OCI-LY1 (cell line): ENCODE results near the gene TNP1.

ENCODE experiments used
- H2AFZ ChIP-seq: fragments of 200-600 bp; sonication (generic), shearing (Covaris generic); 2 replicates; pipeline ENCODE4 v1.6.0; 2014; ENCODE audit warnings: antibody characterized with exemption, mild to moderate bottlenecking, low read length
- H3F3A ChIP-seq: fragments of 200-600 bp; sonication (generic), shearing (Covaris generic); 2 replicates; pipeline ENCODE4 v1.6.0; 2014; ENCODE audit warnings: mild to moderate bottlenecking, antibody characterized with exemption, low read length, moderate library complexity; ENCODE audit not compliant: insufficient read depth
- H3K27ac ChIP-seq: fragments of 200-600 bp; sonication (generic); 2 replicates; pipeline ENCODE4 v1.5.1; 2014; ENCODE audit warnings: low read length, mixed run types, mild to moderate bottlenecking, low read depth; ENCODE audit not compliant: poor library complexity, severe bottlenecking
- H3K27me3 ChIP-seq: fragments of 200-600 bp; sonication (generic); 2 replicates; pipeline ENCODE4 v1.6.0; 2014; ENCODE audit warnings: antibody characterized with exemption, mild to moderate bottlenecking, low read length, moderate library complexity; ENCODE audit not compliant: insufficient read depth
- H3K36me3 ChIP-seq: fragments of 200-600 bp; sonication (generic); 2 replicates; pipeline ENCODE4 v1.6.1; 2014; ENCODE audit warnings: mild to moderate bottlenecking, antibody characterized with exemption, low read length, moderate library complexity, mixed read lengths; ENCODE audit not compliant: insufficient read depth
- H3K4me1 ChIP-seq: fragments of 200-600 bp; sonication (generic); 2 replicates; pipeline ENCODE4 v1.5.1; 2014; ENCODE audit warnings: mild to moderate bottlenecking, low read length, moderate library complexity; ENCODE audit not compliant: insufficient read depth, severe bottlenecking
- H3K4me2 ChIP-seq: fragments of 200-600 bp; sonication (generic), shearing (Covaris generic); 2 replicates; pipeline ENCODE4 v1.6.1; 2014; ENCODE audit warnings: low read length
- H3K4me3 ChIP-seq: fragments of 200-600 bp; sonication (generic); 2 replicates; pipeline ENCODE4 v1.5.1; 2014; ENCODE audit warnings: low read length, low read depth, mild to moderate bottlenecking, mixed read lengths; ENCODE audit not compliant: poor library complexity, severe bottlenecking
- H3K79me2 ChIP-seq: fragments of 200-600 bp; shearing (Covaris generic); 2 replicates; pipeline ENCODE4 v1.6.1; 2016; ENCODE audit warnings: mixed run types, low read length, mixed read lengths; ENCODE audit not compliant: insufficient read depth
- H3K9ac ChIP-seq: fragments of 200-600 bp; sonication (generic), shearing (Covaris generic); 2 replicates; pipeline ENCODE4 v1.6.1; 2014; ENCODE audit warnings: mild to moderate bottlenecking, low read length, mixed read lengths
- H3K9me2 ChIP-seq: fragments of 200-600 bp; sonication (generic), shearing (Covaris generic); 2 replicates; pipeline ENCODE4 v1.6.1; 2014; ENCODE audit warnings: low read depth, mild to moderate bottlenecking, low read length, mixed read lengths
- H3K9me3 ChIP-seq: fragments of 200-600 bp; shearing (Covaris generic); 2 replicates; pipeline ENCODE4 v1.6.1; 2014; ENCODE audit warnings: low read length, mixed read lengths
- H4K20me1 ChIP-seq: fragments of 200-600 bp; sonication (generic), shearing (Covaris generic); 2 replicates; pipeline ENCODE4 v1.6.0; 2016; ENCODE audit warnings: mild to moderate bottlenecking, low read length; ENCODE audit not compliant: insufficient read depth
- EZH2 ChIP-seq: fragments of 200-600 bp; sonication (generic), shearing (Covaris generic); IDR thresholded peaks from 2 replicates; pipeline ENCODE4 v1.8.0; 2017; ENCODE audit warnings: borderline replicate concordance, mixed run types, mild to moderate bottlenecking, antibody characterized with exemption, low read length, moderate library complexity, mixed read lengths
- TF ChIP-seq, protein P1 (sequence below): fragments of 200-600 bp; sonication (generic), shearing (Covaris generic); IDR thresholded peaks from 2 replicates; pipeline ENCODE4 v1.5.1; 2017; ENCODE audit warnings: mild to moderate bottlenecking, antibody characterized with exemption, low read length, moderate library complexity, mixed read lengths

The TNP1 gene

DNA sequence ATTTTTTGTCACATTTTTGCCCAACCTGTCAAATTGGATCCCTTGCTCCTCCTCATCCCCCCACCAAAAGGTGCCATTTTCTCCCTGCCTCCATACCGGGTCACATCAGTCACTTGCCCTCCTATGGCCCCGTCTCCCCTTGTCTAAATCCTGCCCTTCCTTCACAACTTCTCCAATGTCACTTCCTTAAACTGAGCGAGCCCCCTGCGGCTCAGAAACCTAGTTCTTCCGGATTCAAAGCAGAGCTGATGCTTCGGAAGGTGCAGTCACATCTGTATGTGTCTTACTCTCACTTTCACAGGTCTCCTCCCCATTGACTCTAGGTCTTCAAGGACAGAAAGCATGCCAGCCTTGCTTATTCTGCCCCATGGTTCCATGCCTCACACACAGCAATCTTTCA is 22.1 kb downstream of the TNP1 start:
- no peak overlapping the region for H3K4me2 ChIP-seq
- H3K9me2 ChIP-seq = no peaks in the 10 kb centered on the region
- no peak overlapping the region for H3K27ac ChIP-seq
- TF ChIP-seq EZH2 = no peak
- TF ChIP-seq, protein P1, sequence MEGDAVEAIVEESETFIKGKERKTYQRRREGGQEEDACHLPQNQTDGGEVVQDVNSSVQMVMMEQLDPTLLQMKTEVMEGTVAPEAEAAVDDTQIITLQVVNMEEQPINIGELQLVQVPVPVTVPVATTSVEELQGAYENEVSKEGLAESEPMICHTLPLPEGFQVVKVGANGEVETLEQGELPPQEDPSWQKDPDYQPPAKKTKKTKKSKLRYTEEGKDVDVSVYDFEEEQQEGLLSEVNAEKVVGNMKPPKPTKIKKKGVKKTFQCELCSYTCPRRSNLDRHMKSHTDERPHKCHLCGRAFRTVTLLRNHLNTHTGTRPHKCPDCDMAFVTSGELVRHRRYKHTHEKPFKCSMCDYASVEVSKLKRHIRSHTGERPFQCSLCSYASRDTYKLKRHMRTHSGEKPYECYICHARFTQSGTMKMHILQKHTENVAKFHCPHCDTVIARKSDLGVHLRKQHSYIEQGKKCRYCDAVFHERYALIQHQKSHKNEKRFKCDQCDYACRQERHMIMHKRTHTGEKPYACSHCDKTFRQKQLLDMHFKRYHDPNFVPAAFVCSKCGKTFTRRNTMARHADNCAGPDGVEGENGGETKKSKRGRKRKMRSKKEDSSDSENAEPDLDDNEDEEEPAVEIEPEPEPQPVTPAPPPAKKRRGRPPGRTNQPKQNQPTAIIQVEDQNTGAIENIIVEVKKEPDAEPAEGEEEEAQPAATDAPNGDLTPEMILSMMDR = no peak
- no peaks in the 10 kb centered on the region for H3K4me1 ChIP-seq
- no peak overlapping the region for H2AFZ ChIP-seq
- no peak overlapping the region for H3K4me3 ChIP-seq
- no peaks in the 10 kb centered on the region for H3K79me2 ChIP-seq
- no peaks in the 10 kb centered on the region for H3F3A ChIP-seq
- no peaks in the 10 kb centered on the region for H3K9me3 ChIP-seq
- H3K36me3 ChIP-seq = no peaks in the 10 kb centered on the region
- no peaks in the 10 kb centered on the region for H4K20me1 ChIP-seq
- no peaks in the 10 kb centered on the region for H3K27me3 ChIP-seq
- H3K9ac ChIP-seq = no peak overlapping the region

DNA sequence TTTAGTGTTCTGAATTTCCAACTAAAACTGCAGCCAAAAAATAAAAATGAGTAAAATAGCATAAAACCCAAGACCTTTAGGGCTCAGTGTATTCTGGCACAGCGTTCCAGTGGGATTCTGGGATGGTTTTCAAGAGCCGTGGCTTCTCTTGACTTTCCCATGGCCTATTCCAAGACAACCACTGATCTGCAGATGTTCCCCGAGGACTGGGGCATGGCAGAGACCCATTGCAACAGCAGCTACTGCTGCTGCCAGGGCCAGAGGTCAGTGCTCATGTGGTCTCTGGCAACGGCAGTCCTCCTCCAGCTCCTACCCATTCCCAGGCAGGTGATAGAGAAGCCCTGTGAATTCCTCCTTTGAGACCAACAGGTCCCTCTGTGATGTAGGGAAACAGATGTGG is 26.8 kb downstream of the TNP1 start:
- TF ChIP-seq, protein P1 = no peak
- TF ChIP-seq EZH2 = no peak
- no peaks in the 10 kb centered on the region for H3F3A ChIP-seq
- H3K9me2 ChIP-seq = no peaks in the 10 kb centered on the region
- H4K20me1 ChIP-seq = no peaks in the 10 kb centered on the region
- H3K27ac ChIP-seq = no peak overlapping the region
- H3K79me2 ChIP-seq = no peaks in the 10 kb centered on the region
- H3K9ac ChIP-seq = no peak overlapping the region
- H3K27me3 ChIP-seq = no peaks in the 10 kb centered on the region
- H3K4me1 ChIP-seq = no peaks in the 10 kb centered on the region
- H3K9me3 ChIP-seq = no peaks in the 10 kb centered on the region
- H3K36me3 ChIP-seq = no peaks in the 10 kb centered on the region
- no peak overlapping the region for H2AFZ ChIP-seq
- H3K4me2 ChIP-seq = no peak overlapping the region
- H3K4me3 ChIP-seq = no peak overlapping the region

DNA sequence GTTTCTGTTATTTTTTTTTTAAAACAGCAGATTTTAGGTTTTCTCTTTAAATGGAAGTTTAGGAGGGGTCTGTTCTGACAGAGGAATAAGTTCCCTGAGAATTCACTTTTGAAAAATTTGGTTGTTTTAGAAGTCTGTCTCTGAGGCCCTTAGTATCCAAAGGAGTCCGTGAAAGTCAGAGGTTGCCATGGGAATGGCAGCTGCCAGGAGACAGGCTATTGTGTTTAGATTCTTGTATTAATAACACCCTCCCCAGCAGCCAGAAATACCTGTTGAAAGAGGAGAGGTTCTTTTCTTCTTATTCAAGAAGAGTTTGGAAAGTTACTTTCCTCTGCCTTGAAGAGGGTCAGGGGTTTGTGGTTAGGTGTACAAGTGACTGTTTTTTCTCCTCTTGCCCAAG is 29.5 kb downstream of the TNP1 start:
- H3K9ac ChIP-seq = no peak overlapping the region
- no peaks in the 10 kb centered on the region for H3K36me3 ChIP-seq
- no peak overlapping the region for H3K27ac ChIP-seq
- H3K4me1 ChIP-seq = no peaks in the 10 kb centered on the region
- H3K27me3 ChIP-seq = no peaks in the 10 kb centered on the region
- H3F3A ChIP-seq = no peaks in the 10 kb centered on the region
- TF ChIP-seq, protein P1 = no peak
- TF ChIP-seq EZH2 = no peak
- no peaks in the 10 kb centered on the region for H3K9me3 ChIP-seq
- no peak overlapping the region for H3K4me3 ChIP-seq
- H3K4me2 ChIP-seq = no peak overlapping the region
- no peaks in the 10 kb centered on the region for H4K20me1 ChIP-seq
- no peak overlapping the region for H2AFZ ChIP-seq
- no peaks in the 10 kb centered on the region for H3K9me2 ChIP-seq
- no peaks in the 10 kb centered on the region for H3K79me2 ChIP-seq
